Activated CD8-positive, alpha-beta memory T cell treated with anti-CD3 and anti-CD28 coated beads, Interleukin-2, amount 50 U/mL, for 4 hours (primary cell): ENCODE results near the gene AKR1A1.
"Not testable (repeated sequence)": the region's sequence is repeated elsewhere in the genome, so short reads cannot be mapped to it uniquely, and the experiment has no call there.

Source experiments
- DNase-seq: peaks from one replicate; pipeline ENCODE4 v3.0.0-alpha.2; 2020

Gene AKR1A1

GRCh38 chr1:45550401-45551351 lies at the start of gene AKR1A1:
Gene AKR1A1 (plus strand): TSS chr1:45550826. CDS start chr1:45561795, 10,969 bp downstream.
- DNase-seq = peak; percentile 87

- no peak for DNase-seq
Observed at GRCh38 chr1:45501505-45501859, 49.1 kb upstream of the AKR1A1 start.

- DNase-seq = no peak
Observed at GRCh38 chr1:45503462-45504360, 46.9 kb upstream of the AKR1A1 start.

- DNase-seq = no peak
Observed at GRCh38 chr1:45507195-45507594, 43.4 kb upstream of the AKR1A1 start.

- no peak for DNase-seq
Observed at GRCh38 chr1:45507893-45508292, 42.7 kb upstream of the AKR1A1 start.

GRCh38 chr1:45508295-45509151 lies 42.1 kb upstream of the AKR1A1 start:
- DNase-seq = no peak

GRCh38 chr1:45510036-45510971 lies 40.3 kb upstream of the AKR1A1 start:
- DNase-seq = no peak

- no peak for DNase-seq
Observed at GRCh38 chr1:45510972-45511527, 39.6 kb upstream of the AKR1A1 start.

GRCh38 chr1:45512641-45513054 lies 38.0 kb upstream of the AKR1A1 start:
- peak; percentile 52 for DNase-seq

GRCh38 chr1:45513532-45514260 lies 36.9 kb upstream of the AKR1A1 start:
- DNase-seq = not testable (repeated sequence)

- no peak for DNase-seq
Observed at GRCh38 chr1:45516036-45516435, 34.6 kb upstream of the AKR1A1 start.

GRCh38 chr1:45516465-45516864 lies 34.2 kb upstream of the AKR1A1 start:
- no peak for DNase-seq

- not testable (repeated sequence) for DNase-seq
Observed at GRCh38 chr1:45518366-45518765, 32.3 kb upstream of the AKR1A1 start.

- no peak for DNase-seq
Observed at GRCh38 chr1:45518910-45519309, 31.7 kb upstream of the AKR1A1 start.

- not testable (repeated sequence) for DNase-seq
Observed at GRCh38 chr1:45519774-45520173, 30.9 kb upstream of the AKR1A1 start.

GRCh38 chr1:45521413-45522323 lies 29.0 kb upstream of the AKR1A1 start, which contains the start of gene PRDX1:
Gene PRDX1 (minus strand): TSS chr1:45521884. CDS start chr1:45519043, 2,841 bp downstream.
- DNase-seq = peak; percentile 98

- DNase-seq = no peak
Observed at GRCh38 chr1:45522324-45523104, 28.1 kb upstream of the AKR1A1 start.

- DNase-seq = not testable (repeated sequence)
Observed at GRCh38 chr1:45523516-45523915, 27.1 kb upstream of the AKR1A1 start.
